NCI-H69 (cell line): Measurements from ENCODE around the gene PRMT5.
"Not testable (repeated sequence)": the region's sequence is repeated elsewhere in the genome, so short reads cannot be mapped to it uniquely, and the experiment has no call there.

Source experiments
- DNase-seq: peaks from one replicate; lab custom pipeline; 2025; lab: John Stamatoyannopoulos, UW

PRMT5 gene

DNA sequence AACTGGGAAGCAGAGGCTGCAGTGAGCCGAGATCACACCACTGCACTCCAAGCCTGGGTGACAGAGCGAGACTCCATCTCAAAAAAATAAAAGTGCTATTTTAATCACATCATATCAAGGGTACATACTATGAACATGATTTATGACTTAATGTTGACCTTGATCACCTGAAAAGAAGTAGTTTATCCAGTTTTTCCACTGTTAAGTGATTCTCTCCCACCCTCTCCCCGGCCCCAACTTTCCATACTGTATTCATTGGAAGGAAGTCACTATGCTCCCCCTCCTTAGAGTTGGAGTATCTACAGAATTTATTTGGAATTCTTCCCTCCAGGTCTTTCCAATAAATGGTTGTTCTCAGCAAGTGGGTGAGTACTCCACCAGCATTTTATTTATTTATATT lies 3.0 kb upstream of the PRMT5 start:
- DNase-seq: no peak

DNA sequence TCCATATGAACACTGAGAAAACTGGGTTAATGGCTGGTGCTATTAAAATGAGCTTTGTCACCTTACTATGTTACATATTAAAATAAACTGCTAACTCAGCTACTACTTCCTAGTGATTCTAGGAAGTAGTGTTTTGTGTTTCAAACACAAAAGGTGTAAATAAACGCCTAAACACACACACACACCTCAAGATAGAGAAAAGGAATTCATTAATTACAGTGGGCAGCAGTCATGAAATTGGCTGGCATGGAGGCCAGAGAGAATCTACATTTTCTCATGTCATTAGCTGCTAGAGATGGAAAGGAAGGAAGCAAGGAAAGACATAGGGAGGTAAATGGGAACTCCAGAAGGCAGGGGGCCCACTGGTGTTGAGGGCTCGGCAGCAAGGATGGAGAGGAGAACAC lies 787 bp upstream of the PRMT5 start:
- DNase-seq: no peak

DNA sequence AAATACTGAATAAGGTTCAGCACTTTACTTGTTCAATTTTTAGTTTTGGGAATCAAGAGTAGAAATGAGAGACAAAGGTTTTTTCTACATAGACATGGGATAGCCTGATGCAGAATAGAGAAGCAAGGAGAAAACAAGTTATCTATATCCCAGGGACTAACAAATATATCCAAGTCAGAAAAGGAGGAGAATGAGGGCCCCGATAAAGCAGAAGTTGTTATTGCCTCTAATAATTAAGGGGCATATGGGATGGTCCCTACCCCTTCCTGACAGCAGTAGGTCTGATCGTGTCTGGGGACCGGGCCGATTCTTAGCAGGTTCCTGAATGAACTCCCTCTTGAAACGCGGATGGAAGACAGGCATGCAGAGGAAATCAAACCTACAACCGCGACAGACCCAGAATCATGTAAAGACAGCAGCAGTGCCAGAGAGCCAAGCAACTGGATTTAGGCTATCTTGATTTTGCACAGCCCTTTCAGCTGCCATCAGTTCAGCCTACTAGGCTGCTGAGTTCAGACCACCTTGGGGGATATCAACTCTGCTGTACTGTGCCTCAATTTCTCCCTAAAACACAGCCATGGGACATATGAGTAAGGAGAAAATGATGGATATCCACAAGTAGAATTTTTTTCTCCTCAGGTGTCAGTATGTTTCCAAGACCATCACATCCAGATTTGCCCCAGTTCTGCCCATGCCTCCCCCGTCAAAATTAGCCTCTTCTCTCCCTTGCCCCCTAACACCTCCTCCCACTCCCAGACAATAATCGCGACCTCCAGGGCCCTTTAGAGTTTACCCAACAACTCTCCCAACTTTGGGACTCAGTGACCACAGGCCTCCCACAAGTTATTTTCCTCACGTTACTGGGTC lies 706 bp downstream of the PRMT5 start:
- peak; percentile 33 for DNase-seq

DNA sequence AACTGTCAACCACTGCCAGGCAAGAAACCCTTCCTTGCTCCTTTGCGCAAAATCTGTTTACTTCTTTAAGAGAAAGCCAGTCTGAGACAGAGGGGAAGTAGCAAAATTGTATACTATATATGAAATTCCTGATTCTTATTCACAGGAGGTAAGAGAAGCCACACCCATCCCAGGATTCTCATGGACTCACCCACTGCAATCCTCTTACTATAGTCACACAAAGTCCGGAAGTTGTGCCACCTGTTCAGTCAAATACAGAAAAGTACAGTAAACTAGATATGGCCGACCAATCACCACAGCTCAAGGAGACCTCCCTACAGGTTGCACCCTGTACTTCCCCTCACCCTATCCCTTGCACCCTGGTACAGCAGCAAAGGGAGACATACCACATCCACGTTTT lies 2.9 kb downstream of the PRMT5 start:
- no peak for DNase-seq

DNA sequence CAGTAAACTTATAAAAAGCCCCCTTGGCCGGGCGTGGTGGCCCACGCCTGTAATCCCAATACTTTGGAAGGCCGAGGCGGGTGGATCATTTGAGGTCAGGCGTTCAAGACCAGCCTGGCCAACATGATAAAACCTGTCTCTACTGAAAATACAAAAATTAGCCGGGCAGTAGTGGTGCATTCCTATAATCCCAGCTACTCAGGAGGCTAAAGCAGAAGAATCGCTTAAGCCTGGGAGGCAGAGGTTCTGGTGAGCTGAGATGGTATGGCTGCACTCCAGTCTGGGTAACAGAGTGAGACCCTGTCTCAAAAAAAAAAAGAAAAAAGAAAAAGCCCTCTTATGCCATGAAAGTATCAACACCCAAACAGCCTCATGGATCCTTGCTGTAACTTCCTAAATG lies 3.7 kb downstream of the PRMT5 start:
- no peak for DNase-seq

DNA sequence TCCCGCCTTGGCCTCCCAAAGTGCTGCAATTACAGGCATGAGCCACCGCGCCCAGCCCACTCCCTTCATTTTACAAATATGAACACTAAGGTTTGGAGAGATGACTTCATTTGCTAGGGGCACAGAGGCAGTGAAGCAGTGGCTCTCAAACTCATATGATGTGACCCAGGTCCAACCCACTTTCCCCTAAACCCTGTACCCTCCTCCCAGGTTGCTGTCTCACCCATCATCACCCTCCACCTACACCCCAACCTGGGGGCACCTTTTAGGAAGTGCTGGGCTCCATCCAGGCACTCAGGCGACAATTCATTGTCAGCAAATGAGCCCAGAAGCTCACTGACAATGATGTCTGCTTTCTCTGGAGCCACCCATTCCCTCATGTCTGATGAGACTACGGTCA lies 5.4 kb downstream of the PRMT5 start:
- DNase-seq: no peak

DNA sequence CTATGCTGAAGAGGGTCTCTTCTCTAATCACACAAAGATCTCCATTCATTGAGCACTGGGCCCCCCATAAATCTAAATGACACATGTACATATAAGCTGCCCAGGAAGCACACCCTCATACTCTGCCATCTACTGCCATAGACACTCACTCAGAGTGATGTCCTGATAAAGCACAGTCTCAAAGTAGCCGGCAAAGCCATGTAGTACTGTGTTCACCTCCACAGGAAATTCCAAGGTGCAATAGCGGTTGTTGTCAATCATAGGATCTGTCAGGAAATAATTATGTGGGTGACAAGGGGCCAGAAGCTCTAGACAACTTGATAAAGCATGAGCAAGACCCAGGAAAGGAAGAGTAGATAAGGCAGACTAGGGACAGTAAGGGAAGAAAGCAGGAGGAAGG lies 6.9 kb downstream of the PRMT5 start:
- no peak for DNase-seq

DNA sequence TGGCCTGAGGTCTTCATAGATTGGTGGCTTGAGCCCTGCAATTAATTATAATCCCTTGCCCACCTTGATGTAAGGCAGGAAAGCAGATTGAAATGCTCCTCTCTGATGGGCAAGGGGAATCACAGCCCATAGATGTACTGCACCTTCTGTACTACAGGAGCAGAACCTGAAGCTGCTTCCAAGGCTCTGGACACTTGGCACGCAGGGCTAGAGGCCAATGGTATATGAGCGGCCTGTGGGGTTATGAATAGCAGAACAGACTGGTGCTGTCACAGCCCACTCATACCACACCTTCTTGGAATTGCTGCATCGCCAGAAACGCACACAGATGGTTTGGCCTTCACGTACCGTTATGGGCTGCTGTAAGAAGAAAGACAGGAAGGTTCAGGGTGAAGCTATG lies 8.5 kb downstream of the PRMT5 start:
- DNase-seq: no peak

DNA sequence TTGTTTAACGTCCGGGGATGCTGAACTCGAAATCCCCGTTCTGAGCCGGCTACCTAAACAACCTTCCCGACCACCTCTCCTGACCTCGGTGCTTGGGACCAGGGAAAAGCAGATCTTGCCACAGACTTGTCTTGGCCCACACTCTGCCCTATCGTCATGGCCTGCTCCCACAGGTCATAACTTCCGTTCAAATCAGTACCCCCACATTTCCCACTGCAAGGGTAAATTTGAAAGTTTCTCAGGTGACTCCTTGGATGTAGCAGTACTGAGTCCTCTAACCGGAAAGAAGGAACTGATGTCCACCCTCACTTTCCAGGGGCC lies 9.6 kb downstream of the PRMT5 start:
- DNase-seq: no peak

DNA sequence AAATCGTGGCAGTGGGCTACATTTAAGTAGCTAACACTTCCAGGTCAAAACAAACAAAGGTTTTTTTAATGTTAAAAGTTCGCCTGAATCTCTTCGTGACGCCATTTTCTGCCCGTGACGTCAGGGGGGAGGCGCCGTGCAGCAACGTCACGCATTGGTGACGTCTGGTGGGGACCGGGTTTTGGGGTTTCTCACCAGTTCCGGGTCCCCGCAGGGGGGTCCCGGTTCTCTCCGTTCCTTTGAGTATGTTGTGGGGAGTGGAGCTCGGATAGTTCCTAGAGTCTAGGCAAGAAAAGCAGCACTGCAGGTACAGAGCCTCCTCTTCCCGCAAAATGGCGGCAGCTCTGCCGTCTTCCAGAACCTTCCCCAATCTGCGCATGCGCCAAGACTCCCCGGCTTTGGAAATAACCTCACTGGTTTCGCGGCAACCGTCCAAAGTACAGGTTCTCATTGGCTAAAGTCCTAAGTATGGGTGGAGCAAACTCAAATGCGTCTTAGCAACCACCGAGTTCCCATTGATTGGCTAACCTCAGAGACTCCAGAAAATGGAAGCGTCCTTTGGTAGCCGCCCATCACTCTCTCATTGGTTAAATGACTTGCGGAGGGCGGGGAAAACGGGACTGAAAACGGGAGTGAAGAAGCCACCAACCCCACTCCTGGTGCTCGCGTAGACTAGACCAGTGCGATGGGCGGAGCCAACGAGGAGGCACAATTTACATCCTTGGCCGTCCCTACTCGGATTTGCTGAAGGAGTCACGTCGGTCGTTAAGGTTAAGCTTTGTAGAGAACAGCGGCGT lies 10.2 kb downstream of the PRMT5 start, which contains the start of gene RBM23:
TSS of gene RBM23 (minus strand) at position 346 of the 797 bp plus-strand sequence.
- peak; percentile 100 for DNase-seq

DNA sequence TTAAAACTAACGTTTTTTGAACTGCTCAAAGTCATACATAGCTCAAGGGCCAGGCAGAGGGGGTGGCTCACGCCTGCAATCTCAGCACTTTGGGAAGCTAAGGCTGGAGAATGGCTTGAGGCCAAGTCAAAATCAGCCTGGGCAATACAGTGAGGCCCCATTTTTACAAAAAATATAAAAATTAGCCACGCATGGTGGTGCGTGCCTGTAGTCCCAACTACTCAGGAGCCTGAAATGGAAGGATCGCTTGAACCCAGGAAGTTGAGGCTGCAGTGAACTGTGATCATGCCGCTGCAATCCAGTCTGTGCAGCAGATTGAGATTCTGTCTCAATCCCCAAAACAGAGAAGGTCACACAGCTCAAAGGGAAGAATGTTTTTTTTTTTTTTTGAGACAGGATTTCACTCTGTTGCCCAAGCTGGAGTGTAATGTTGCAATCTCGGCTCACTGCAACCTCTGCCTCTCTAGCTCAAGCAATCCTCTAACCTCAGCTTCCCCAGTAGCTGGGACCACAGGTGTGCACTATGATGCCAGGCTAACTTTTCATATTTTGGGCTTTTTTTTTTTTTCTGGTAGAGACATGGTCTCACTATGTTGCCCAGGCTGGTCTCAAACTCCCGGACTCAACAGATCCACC lies 13.2 kb downstream of the PRMT5 start:
- DNase-seq: no peak

DNA sequence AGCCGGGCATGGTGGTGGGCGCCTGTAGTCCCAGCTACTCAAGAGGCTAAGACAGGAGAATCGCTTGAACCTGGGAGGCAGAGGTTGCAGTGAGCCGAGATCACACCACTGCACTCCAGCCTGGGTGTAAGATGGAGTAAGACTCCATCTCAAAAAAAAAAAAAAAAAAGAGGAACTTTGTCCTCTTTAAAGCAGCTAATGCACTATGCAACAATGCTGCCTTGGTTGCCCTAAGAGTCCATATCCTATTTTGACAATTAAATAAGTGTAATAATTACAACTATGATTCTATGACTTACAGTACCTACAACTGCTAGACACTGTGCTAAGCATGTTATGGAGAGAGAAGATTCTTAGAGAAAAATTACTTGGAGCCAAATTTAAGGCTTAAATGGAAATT lies 14.3 kb downstream of the PRMT5 start:
- not testable (repeated sequence) for DNase-seq

DNA sequence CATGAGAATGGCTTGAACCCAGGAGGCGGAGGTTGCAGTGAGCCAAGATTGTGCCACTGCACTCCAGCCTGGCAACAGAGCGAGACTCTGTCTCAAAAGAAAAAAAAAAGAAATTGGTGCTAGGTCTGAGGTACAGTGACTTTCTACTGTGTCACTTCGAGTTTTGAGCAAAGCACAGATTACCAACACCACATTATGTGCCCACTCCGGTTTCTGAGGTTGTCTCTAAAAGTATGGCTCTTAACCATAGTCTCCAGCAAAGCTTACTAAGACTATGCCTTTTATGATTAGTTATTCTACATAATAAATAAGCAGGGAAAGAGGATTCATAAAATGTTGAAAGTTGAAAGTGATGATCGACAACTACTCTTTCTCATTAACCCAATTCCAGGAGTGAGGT lies 18.3 kb downstream of the PRMT5 start:
- DNase-seq: no peak

DNA sequence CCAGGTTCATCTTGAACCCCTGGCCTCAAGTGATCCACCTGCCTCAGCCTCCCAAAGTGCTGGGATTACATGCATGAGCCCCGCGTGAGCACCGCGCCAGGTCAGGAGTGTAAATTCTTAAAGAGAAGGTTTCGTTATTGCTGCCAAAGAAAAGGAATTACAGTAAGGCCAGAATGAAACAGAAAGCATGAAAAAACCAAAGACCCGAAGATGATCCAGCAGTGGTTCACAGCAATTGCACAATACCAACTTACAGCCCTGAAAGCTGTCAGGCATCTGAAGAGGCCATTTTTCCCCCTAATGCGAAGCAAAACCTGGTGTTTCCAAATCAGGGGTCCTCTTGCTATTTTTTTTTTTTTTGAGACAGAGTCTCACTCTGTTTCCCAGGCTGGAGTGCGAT lies 20.6 kb downstream of the PRMT5 start:
- DNase-seq: no peak

DNA sequence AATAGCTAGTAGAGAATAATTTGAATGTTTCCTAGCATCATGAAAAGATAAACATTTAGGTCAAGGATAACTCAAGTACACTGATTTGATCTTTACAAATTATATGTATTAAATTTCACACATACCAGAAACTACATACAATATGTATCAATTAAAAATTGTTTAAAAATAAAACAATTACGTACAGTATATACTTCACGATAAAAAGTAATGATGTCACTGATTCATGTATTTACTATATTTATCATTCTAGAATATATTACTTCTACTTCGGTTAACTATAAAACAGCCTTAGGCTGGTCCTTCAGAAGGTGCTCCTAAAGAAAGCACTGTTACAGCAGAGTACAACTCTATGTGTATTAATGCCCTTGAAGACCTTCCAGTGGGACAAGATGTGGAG lies 21.7 kb downstream of the PRMT5 start:
- no peak for DNase-seq

DNA sequence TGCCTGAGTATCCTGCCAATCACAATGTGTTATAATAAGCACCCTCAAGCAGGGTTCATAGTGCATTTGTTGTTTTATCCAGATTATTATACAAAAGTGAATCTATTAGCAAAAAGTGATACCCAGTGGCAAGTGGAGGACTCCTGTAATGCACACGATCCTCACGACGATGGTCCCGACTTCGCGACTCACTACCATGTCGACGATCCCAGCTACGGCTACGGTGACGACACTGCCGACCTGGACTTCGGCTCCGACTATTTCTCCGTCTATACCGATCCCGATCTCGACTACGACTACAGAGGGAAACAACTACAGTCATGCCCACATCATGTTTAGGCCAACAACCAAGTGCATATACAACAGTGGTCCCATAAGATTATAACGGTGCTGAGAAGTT lies 23.1 kb downstream of the PRMT5 start:
- DNase-seq: no peak

DNA sequence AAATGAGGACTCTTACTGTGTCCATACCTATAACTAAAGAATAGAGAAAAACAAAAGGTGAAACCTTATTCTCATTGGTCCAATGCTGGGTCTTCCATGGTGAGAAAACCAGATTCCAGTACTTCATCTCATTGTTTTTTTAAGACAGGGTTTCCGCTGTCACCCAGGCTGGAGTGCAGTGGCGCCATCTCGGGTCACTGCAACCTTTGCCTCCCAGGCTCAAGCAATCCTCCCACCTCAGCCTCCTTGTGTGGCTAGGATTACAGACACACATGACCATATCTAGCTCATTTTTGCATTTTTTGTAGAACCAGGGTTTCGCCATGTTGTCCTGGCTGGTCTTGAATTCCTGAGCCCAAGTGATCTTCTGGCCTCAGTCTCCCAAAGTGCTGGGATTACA lies 23.5 kb downstream of the PRMT5 start:
- no peak for DNase-seq

DNA sequence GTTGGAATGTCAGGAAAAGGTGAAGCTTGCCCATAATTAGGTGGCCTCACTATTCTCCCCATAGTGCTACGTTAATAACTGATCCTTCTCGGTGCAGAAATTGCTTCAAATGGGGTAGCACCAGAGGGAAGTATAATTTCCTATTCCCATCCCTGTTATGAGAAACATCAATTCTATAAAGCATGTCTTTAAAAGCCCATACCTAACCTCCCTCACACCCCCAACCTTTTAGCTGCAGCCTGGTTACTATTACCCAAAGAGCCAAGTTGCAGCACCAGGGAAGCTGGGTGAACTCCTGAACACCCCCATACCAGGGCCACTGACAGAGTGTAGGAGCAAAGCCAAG lies 25.5 kb downstream of the PRMT5 start:
- no peak for DNase-seq

DNA sequence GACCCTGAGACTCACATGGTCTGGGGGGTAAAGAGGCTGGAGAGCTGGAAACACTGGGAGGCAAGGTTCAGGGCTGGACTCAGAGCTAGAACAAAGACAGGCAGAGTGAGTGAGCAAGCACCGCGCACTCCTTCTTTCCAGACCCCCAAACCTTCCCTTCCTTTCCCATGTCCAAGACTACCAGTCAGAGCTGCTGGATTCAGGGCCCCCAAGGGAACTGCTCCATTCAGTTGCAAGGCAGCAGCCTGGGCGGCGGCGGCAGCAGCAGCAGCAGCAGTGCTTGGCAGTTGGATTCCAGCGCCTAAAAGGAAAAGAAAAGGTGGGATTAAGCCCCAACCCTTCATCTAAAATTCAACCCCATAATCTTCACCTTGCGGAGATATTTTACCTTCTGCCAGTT lies 27.4 kb downstream of the PRMT5 start:
- no peak for DNase-seq

DNA sequence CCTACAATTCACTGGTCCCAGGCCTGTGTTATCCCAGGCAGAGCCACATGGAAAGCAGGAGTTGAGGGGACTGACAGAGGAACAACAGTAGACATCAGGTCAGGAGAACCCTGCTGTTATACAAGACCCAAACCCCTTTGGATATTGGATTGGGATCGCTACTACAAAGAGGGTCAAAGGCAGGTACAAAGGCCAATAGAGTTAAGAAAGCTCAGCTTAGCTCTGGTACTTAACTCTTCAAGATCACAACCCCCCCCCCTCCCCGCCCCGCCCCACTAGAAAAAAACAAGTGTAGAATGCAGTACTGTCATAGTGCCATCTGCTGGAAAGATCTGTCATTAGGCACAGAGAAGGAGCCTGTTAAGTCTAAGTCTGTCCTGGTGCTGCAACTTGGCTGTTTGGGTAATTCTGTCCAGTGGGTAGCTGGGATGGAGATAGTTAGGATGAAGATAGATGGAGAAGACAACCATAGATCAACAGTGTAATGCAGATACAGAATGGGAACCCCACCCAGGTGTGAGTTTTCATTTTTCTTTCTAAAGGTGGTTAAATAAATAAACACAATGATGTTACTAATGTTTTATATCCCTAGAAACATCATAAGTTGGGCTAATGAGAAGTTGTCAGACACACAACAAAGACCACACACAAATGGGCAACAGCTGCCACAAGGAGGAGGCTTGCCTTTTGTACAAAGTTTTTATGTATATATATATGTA lies 28.9 kb downstream of the PRMT5 start:
- DNase-seq: peak; percentile 70

DNA sequence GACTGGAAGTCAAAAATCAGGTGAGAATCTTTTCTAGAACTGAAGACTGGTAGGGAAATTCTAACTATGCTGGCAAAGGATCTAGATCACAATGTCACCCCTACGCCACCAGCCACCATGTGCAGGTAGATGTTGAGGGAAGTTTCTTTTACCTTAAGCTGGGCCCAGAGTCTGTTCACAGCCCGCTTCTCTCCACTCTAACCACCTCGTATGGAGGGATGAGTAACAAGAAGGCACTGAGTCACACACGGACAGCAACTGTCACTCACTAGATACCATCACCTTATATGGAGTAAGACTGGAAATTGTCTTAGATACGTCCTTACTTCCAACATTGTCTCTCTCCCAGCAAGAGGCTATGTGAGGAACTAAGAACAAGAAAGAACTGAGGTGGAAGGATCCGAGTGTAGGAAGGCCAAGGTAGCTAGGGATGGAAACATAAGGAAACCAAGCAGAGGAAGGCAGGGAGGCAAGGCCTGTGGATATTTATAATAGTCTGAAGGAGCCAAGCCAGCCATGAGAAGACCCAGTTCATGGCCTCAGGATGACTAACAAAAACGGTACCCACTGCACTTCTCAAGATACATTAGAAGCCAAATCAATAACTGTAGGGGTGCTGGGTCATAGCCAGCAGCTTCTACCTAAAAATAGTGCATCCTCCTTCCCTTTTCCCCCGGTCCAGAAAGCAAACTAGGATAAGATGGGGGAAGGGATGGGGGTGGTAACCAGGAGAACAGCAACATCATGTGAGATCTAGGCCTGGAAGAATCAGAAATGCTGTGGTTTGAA lies 30.7 kb downstream of the PRMT5 start:
- DNase-seq: no peak

DNA sequence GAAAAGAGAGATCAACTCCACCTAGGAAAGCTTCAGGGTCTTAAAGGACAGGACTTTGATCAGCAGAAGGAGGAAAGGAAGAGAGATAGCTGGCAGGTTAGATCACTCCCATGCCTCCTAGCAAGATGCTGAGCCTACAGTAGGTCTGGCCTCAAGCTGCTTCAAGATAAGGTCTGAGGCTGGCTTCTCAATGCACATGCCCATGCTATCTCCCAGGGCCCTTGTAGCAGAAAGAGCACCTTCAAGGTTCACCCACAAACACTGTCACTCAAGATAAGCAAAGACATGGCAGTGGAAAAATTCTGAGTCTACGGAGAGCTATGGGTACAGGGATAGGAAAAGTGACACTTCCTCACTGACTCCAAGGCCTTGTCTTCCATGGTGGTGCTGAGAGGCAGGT lies 31.8 kb downstream of the PRMT5 start:
- DNase-seq: no peak
